ENCODE results near the gene KIRREL3.

Gene KIRREL3

DNA sequence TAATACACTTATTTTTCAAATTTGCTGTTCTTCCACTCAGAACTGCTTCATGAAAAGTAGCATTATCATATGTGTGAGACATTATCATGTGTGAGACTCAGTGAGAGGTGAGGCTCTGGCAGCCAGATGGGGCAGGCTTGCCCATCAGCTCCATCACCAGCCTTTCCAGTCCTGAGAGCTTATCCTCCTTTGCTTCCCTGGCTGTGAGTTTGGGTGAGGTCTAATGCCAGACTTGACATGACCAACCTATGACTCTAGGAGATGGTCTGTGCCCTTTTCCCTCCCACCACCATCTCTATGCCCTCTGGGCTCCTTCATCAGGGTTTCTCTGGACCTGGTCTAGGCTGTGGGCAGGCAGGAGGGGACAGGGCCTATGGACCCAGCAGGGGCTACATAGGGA lies 145.0 kb downstream of the KIRREL3 start:
- no peak overlapping the region for H3K4me3 ChIP-seq (ENCODE audit: low read length)
- TF ChIP-seq, protein P1, sequence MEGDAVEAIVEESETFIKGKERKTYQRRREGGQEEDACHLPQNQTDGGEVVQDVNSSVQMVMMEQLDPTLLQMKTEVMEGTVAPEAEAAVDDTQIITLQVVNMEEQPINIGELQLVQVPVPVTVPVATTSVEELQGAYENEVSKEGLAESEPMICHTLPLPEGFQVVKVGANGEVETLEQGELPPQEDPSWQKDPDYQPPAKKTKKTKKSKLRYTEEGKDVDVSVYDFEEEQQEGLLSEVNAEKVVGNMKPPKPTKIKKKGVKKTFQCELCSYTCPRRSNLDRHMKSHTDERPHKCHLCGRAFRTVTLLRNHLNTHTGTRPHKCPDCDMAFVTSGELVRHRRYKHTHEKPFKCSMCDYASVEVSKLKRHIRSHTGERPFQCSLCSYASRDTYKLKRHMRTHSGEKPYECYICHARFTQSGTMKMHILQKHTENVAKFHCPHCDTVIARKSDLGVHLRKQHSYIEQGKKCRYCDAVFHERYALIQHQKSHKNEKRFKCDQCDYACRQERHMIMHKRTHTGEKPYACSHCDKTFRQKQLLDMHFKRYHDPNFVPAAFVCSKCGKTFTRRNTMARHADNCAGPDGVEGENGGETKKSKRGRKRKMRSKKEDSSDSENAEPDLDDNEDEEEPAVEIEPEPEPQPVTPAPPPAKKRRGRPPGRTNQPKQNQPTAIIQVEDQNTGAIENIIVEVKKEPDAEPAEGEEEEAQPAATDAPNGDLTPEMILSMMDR (conservative IDR thresholded peaks at IDR 0.05; ENCODE audit: low read depth, low read length) = no peak
- no peak for DNase-seq (ENCODE audit: low read depth)

DNA sequence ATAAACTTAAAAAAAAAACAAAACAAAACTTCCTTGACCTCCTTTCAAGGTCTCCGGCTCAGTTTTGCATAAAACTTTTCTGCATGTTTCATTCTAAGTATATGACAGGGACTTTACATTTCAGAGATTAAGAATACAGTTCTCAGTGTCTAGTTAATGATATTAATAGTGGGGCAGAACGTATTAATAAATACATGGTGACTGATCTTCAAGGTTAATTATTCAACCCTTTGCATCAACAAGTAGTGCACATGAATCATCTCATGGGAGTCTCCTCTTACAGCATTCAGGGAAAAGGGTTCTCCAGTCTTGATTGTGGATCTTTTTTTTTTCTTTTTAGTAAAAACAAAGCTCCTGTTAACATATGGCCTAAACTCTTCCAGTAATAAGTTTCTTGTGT lies 146.8 kb downstream of the KIRREL3 start:
- TF ChIP-seq, protein P1 (conservative IDR thresholded peaks at IDR 0.05; ENCODE audit: low read depth, low read length) = no peak
- no peak overlapping the region for H3K4me3 ChIP-seq (ENCODE audit: low read length)
- DNase-seq (ENCODE audit: low read depth) = no peak

DNA sequence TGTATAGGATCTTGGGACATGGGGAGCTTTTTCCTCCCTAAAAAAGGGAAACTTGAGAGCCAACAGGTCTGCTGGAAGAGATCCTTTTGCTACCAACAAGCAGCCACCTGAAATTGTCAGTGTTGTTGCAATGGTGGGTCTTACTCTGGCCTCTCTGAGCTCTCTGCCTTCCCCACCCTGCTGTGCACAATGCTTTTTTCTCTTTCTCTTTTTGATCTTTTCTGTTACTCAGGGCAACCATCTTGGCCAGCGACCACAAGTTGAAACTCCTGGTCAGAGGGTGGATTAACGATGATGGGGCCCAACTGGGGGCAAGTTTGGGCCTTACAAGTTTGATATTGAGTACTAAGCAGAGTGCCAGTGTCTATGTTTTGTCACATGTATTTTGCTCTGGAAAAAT lies 155.8 kb downstream of the KIRREL3 start:
- TF ChIP-seq, protein P1 (conservative IDR thresholded peaks at IDR 0.05; ENCODE audit: low read depth, low read length) = no peak
- DNase-seq (ENCODE audit: low read depth) = no peak
- H3K4me3 ChIP-seq (ENCODE audit: low read length) = no peak overlapping the region

DNA sequence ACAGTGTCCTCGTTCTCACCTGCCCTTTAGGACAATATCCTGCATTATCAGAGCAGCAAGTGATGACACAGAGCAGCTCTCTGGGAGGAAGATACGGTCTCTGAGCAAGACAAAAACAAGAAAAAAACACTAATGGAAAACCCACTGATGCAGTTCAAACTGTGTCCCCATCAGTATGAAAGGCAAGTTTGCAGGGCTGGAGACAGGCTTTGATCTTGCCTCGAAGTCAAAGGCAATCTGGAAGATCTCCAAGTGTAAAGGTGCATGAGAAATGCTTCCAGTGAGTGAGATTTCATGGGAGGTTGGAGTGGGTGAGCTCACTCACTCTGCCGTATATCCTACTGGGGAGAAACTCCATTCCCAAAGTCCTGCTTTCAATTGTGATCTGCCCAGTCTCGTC lies 157.5 kb downstream of the KIRREL3 start:
- TF ChIP-seq, protein P1 (conservative IDR thresholded peaks at IDR 0.05; ENCODE audit: low read depth, low read length) = no peak
- DNase-seq (ENCODE audit: low read depth) = no peak
- H3K4me3 ChIP-seq (ENCODE audit: low read length) = no peak overlapping the region

DNA sequence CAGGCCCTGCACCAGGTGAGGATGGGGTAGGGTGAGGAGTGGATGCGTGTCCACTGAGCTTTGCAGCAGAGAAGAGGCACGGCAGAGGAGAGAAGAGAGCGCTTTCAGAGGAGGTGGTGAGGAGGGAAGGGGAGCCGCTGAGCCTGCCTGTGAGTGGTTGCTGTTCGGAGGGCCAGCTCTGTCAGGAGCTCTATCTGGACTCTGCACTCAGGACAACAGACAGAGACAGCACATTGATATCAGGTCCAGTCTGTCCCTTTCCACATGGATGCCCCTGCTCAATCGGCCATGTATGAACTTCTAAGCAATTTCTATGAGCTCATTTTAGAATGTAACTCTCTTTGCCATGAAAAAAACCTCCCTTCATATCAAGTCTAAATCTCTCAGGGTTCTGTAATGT lies 158.6 kb downstream of the KIRREL3 start:
- DNase-seq (ENCODE audit: low read depth) = no peak
- no peak overlapping the region for H3K4me3 ChIP-seq (ENCODE audit: low read length)
- TF ChIP-seq, protein P1 (conservative IDR thresholded peaks at IDR 0.05; ENCODE audit: low read depth, low read length) = no peak

DNA sequence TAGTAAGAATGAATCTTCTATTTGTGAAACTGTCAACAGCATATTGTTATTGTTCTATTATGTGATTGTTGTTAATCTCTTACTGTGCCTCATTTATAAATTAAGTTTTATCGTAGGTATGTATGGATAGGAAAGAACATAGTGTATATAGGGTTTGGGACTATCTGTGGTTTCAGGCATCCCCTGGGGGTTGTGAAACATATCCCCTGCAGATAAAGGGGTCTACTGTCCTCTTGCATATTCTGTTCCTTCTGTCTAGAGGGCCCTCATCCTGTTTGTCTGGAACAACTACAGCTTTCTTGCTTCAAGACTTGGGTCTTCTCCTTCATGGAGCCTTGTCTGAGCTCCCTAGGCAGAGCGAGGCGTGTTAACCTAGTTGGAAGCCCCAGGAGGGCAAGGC lies 159.6 kb downstream of the KIRREL3 start:
- no peak overlapping the region for H3K4me3 ChIP-seq (ENCODE audit: low read length)
- no peak for DNase-seq (ENCODE audit: low read depth)

DNA sequence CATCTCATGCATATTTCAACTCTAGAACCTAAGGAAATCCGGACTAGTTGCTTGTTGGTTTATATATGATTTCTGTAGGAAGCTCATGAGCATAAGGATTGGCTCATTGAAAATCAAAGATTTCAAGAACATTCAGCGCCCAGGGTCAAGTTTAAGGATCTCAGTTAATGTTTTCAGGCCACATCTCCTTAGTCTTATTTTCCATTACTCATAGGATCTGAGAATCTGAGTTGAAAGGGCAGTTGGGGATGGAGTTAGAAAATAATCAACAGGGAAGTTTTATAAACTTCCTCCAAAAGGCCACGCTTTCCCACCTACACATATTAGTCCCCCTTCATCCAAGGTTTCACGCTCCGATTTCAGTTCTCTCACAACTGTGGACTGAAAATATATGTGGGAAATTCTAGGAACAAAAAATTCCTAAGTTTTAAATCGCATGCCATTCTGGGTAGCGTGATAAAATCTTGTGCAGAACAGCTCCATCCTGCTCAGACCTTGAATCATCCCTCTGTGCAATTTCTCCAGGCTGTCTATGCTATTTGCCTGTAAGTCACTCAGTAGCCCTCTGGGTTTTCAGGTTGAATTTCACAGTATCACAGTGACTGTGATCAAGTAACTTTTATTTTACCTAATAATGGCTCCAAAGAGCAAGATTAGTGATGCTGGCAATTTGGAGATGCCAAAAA lies 160.2 kb downstream of the KIRREL3 start:
- TF ChIP-seq, protein P1 (conservative IDR thresholded peaks at IDR 0.05; ENCODE audit: low read depth, low read length) = no peak
- DNase-seq (ENCODE audit: low read depth) = no peak
- H3K4me3 ChIP-seq (ENCODE audit: low read length) = no peak overlapping the region

More for the DNA sequence above, 159.6 kb downstream of the KIRREL3 start:
- TF ChIP-seq, protein P1 (conservative IDR thresholded peaks at IDR 0.05; ENCODE audit: low read depth, low read length) = no peak
